Stimulated activated CD8-positive, alpha-beta memory T cell treated with anti-CD3 and anti-CD28 coated beads, Interleukin-7, amount 100 ng/mL, for 4 hours (primary cell): ENCODE results near the gene NRXN3.

Source experiments
- DNase-seq, 2 donors: peaks; one replicate each; pipeline ENCODE4 v3.0.0-alpha.2; 2020; ENCODE audit warnings: low read depth in 2 of 2

The NRXN3 gene

DNA sequence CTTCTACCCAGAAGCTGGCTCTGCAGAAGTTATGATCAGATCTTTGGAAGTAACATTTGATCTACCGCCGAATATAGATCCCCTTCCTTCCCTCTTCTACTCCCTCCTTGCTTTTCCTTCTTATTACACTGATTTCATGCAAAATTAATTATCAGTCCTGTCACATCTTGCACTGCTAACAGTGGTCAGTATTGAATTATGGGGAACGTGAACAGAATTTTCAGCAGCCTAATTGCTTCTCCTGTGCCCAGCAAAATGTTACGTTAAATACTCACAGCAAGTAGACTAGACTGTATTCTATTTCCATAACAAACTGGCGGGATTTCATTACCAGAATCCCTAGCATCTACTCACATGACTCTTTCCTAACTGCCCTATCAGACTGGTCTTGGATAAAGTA lies 1444.3 kb downstream of the NRXN3 start:
- DNase-seq = no peak

DNA sequence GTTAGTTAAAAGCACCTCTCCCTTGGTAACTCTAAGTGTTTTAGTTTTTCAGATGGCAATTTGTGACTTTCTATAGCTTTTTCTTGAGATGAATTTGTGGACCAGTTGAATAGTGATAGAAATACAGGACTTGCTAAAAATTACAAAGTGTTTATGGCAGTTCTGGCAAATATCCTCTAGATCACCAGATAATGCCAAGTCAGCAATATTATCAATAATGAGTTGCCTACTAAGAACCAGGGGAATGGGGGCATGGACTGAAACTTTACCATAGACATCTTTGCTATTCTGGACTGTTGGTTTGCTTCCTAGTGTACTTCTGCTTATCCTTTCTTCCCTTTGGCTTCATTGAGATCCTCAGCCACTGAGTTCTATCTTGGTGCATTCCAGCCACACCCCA lies 1456.9 kb downstream of the NRXN3 start:
- no peak for DNase-seq

- no peak for DNase-seq
Observed at GRCh38 chr14:79629411-79630287, 1459.5 kb downstream of the NRXN3 start.

DNA sequence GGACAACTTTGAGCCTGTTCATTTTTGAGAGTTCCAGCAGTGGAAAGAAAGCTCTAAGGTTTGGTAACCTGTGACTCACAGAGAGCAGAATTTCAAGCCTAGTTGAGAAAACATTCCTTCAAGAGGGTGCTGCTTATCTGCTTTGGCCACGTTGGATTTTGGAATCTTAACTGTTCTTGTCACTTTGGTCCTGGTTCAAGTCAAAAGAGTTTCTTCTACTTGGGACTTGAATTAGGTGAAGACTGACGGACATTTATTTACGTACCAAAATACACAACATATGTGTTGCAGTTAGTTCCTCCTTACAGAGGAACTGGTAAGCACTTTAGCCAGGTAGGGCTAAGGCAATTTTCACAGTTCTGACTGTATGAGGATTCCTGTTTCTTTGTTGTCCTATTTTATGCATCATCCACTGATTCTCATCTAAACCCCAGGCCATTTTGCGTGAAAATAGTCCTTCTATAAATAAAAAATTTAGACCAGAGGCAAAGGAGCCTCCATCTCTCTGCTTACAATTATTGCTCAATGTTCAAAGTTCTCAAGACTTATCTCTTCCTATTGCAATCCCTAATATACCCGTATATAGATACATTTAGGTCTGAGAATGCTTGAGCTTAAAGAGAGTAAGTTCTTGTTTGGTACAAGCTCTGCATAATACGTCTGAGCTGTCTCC lies 1460.3 kb downstream of the NRXN3 start:
- DNase-seq = no peak

- no peak for DNase-seq
Observed at GRCh38 chr14:79631276-79631675, 1461.1 kb downstream of the NRXN3 start.

GRCh38 chr14:79638672-79639266 lies 1468.6 kb downstream of the NRXN3 start:
- DNase-seq = no peak

- no peak for DNase-seq
Observed at GRCh38 chr14:79639613-79640012, 1469.4 kb downstream of the NRXN3 start.

DNA sequence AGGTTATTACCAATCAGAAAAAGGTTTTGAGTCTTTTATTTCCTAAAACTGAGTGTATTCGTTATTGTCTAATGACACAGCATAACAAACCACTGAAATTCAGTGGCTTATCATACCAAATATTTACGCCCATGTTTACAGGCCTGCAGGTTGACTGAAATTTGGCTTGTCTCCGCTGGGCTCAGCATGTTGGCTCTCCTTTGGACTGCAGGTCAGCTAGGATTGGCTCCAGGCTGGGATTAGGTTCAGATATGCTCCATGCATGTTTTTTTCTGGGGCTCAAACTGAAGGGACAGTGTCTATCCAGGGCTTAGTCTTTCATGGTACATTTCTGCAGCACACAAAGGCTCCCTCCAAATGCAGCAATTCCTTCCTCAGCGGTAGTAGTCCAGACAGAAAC lies 1471.2 kb downstream of the NRXN3 start:
- DNase-seq = no peak

DNA sequence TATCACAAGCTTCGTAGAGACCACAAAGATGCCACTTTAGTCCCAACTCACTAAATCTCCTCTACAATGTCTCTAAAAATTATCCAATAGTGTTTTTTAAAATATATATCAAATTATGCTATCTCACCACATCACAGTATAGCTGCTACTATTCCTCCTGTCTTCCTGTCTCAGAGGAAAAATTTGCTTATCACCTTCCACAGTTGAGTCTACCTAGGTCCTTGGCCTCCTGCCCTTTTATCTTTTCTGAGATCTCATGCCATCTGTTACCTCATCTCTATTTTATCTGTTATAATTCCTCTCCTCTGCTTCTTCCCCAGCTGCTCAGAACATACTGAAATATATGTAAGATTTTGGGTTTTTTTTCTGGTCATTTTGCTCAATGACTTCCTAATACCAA lies 1473.0 kb downstream of the NRXN3 start:
- no peak for DNase-seq

DNA sequence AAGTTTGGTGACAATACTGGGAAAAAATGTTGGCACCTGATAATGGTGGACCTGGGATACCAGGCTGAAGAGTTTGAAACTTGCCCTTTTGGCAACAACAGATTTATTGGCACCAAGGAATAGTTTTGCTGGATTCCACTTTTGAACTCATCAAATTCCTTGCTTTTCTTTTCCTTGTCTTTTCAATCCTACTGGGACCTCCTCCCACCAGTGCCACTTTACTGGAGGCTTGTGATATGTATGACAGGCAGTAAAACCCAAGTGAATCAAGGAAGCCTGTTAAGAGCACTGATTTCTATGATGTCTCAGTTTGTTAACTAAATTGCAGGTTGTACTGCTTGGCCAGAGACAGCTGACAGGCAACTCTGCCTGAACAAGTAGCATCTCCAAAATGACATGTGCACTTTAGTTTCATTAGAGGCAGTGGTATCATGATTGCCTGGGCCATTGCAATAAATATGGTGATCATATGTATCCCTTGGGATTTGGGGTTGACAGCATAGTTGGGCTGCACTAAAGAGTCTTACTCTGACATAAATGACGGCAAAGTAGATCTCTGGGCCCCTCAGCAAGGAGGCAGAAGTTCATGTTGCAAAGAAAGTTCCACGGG lies 1475.7 kb downstream of the NRXN3 start:
- DNase-seq = no peak

- DNase-seq = no peak
Observed at GRCh38 chr14:79649856-79650255, 1479.7 kb downstream of the NRXN3 start.

GRCh38 chr14:79652513-79653307 lies 1482.5 kb downstream of the NRXN3 start:
- DNase-seq = no peak

GRCh38 chr14:79656056-79656455 lies 1485.9 kb downstream of the NRXN3 start:
- DNase-seq = no peak

DNA sequence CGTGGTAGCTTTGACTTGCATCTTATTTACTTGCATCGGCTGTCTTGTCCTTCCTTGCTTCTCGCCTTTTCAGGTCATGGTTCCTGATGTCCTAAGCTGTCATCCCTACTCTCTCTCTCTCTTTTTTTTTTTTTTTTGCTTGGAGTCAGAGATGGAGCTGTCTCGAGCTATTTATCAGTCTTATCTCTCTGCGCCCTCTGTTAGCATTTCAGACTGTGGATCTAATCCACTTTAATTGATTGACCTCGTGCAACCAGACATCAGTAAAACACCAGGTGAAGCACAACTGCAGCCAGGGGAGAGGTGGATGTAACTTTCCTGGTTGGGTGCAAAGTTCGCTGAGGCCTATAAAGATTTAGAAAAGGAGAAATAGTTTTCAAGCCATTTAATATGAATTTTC lies 1486.3 kb downstream of the NRXN3 start:
- DNase-seq = no peak

- no peak for DNase-seq
Observed at GRCh38 chr14:79658221-79658620, 1488.0 kb downstream of the NRXN3 start.

- no peak for DNase-seq
Observed at GRCh38 chr14:79658769-79659168, 1488.6 kb downstream of the NRXN3 start.

- DNase-seq = no peak
Observed at GRCh38 chr14:79660053-79660939, 1490.1 kb downstream of the NRXN3 start.

DNA sequence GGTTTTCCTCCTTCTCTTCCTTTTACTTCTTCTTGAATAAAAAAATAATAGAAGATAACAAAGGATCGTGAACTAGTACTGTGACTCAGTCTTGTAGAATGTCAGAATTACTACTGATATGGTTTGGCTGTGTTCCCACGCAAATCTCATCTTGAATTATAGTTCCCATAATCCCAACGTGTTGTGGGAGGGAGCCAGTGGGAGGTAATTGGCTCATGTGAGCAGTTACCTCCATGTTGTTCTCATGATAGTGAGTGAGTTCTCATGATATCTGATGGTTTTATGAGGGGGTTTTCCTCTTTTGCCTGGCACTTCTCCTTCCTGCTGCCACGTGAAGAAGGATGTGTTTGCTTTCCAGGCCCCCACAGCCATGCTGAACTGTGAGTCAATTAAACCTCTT lies 1491.6 kb downstream of the NRXN3 start:
- DNase-seq = no peak

DNA sequence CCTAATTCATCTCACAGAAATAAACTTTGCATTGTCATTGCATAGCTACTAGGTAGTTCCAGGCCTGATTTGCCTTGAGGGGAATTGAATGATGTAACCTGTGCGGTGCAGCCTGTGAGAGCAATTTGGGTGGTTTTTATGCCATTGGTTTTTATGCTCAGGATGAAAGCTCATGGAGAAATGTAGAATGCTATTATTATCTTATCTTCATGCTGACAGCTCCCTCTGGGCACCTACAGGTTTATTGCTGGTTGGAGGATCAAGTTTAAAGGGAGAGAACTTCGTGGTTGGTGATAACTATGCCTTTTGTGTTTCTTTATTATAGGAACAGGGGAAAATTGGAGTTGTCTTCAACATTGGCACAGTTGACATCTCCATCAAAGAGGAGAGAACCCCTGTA lies 1493.3 kb downstream of the NRXN3 start:
- DNase-seq = no peak

DNA sequence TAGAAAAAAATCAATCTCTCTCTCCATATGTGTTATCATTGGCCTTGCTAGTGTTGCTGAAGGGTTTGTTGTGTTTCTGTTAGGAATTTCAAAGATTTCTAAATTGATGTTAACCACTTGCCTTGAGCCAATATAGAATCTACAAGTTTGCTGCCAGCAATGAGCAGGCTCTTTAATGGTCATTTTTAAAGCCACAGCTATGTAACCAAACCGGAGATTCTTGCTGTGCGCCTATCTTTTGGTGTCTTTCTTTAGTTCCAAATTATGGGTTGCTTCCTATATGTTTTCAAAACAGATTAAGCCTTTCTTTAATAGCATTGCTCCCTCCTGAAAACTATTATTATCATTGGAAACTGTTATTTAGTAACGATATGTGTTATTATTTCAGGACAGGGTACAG lies 1495.4 kb downstream of the NRXN3 start:
- DNase-seq = no peak

GRCh38 chr14:79668951-79669350 lies 1498.8 kb downstream of the NRXN3 start:
- no peak for DNase-seq
